Measurements from ENCODE around the gene PLIN5. TPM values are rescaled to one million over a fixed set of nuclear protein-coding genes. Genes with fewer than 3 reads are reported as not detected.

The PLIN5 gene
- total RNA-seq, 1 experiment from 2014 or later = not detected

GRCh38 chr19:4508698-4509097, 26.3 kb downstream of the PLIN5 start:
- Histone ChIP-seq H2AFZ (ENCODE audit: low read length) (no peak overlapping the region), H3K36me3 (ENCODE audit: insufficient read depth, low read length) (no peaks in the 10 kb centered on the region), H3K4me2 (ENCODE audit: low read depth, low read length, poor library complexity, severe bottlenecking) (no peak overlapping the region), H3K9me2 (replicated peaks; ENCODE audit: insufficient read depth, low read length) (no peaks in the 10 kb centered on the region), H3K79me2 (ENCODE audit: low read length) (no peaks in the 10 kb centered on the region), H4K20me1 (ENCODE audit: insufficient read depth, low read depth, low read length) (no peaks in the 10 kb centered on the region), H3K4me3 (ENCODE audit: low read length) (no peak overlapping the region), H3K9ac (ENCODE audit: low read length) (no peak overlapping the region), H3K4me1 (ENCODE audit: low read length) (no peaks in the 10 kb centered on the region), H3K9me3 (ENCODE audit: low read length) (no peaks in the 10 kb centered on the region), H3K27ac (ENCODE audit: low read length) (no peak overlapping the region), H3K27me3 (ENCODE audit: low read length) (no peaks in the 10 kb centered on the region)
- no peak for DNase-seq

- H4K20me1 ChIP-seq (ENCODE audit: insufficient read depth, low read depth, low read length) = no peaks in the 10 kb centered on the region
- H3K27me3 ChIP-seq (ENCODE audit: low read length) = no peaks in the 10 kb centered on the region
- no peak overlapping the region for H3K4me3 ChIP-seq (ENCODE audit: low read length)
- no peaks in the 10 kb centered on the region for H3K9me2 ChIP-seq (replicated peaks; ENCODE audit: insufficient read depth, low read length)
- H2AFZ ChIP-seq (ENCODE audit: low read length) = no peak overlapping the region
- H3K9me3 ChIP-seq (ENCODE audit: low read length) = no peaks in the 10 kb centered on the region
- no peaks in the 10 kb centered on the region for H3K4me1 ChIP-seq (ENCODE audit: low read length)
- no peaks in the 10 kb centered on the region for H3K36me3 ChIP-seq (ENCODE audit: insufficient read depth, low read length)
- H3K79me2 ChIP-seq (ENCODE audit: low read length) = no peaks in the 10 kb centered on the region
- H3K4me2 ChIP-seq (ENCODE audit: low read depth, low read length, poor library complexity, severe bottlenecking) = no peak overlapping the region
- H3K27ac ChIP-seq (ENCODE audit: low read length) = no peak overlapping the region
- H3K9ac ChIP-seq (ENCODE audit: low read length) = no peak overlapping the region
- no peak for DNase-seq
Measured at GRCh38 chr19:4507804-4508203, 27.2 kb downstream of the PLIN5 start.

- Histone ChIP-seq H3K27ac (ENCODE audit: low read length) (no peak overlapping the region), H3K79me2 (ENCODE audit: low read length) (no peaks in the 10 kb centered on the region), H3K9ac (ENCODE audit: low read length) (no peak overlapping the region), H3K4me2 (ENCODE audit: low read depth, low read length, poor library complexity, severe bottlenecking) (no peak overlapping the region), H3K9me2 (replicated peaks; ENCODE audit: insufficient read depth, low read length) (no peaks in the 10 kb centered on the region), H3K27me3 (ENCODE audit: low read length) (no peaks in the 10 kb centered on the region), H3K4me3 (ENCODE audit: low read length) (no peak overlapping the region), H3K9me3 (ENCODE audit: low read length) (no peaks in the 10 kb centered on the region), H4K20me1 (ENCODE audit: insufficient read depth, low read depth, low read length) (no peaks in the 10 kb centered on the region), H2AFZ (ENCODE audit: low read length) (no peak overlapping the region), H3K4me1 (ENCODE audit: low read length) (no peaks in the 10 kb centered on the region), H3K36me3 (ENCODE audit: insufficient read depth, low read length) (no peaks in the 10 kb centered on the region)
- DNase-seq = no peak
Measured at GRCh38 chr19:4507150-4507452, 27.9 kb downstream of the PLIN5 start.

GRCh38 chr19:4506449-4507149, 28.4 kb downstream of the PLIN5 start:
- Histone ChIP-seq H3K36me3 (ENCODE audit: insufficient read depth, low read length) (no peaks in the 10 kb centered on the region), H3K4me3 (ENCODE audit: low read length) (no peak overlapping the region), H2AFZ (ENCODE audit: low read length) (no peak overlapping the region), H3K9ac (ENCODE audit: low read length) (no peak overlapping the region), H3K9me3 (ENCODE audit: low read length) (no peaks in the 10 kb centered on the region), H3K4me2 (ENCODE audit: low read depth, low read length, poor library complexity, severe bottlenecking) (no peak overlapping the region), H3K27me3 (ENCODE audit: low read length) (no peaks in the 10 kb centered on the region), H3K79me2 (ENCODE audit: low read length) (no peaks in the 10 kb centered on the region), H3K9me2 (replicated peaks; ENCODE audit: insufficient read depth, low read length) (no peaks in the 10 kb centered on the region), H4K20me1 (ENCODE audit: insufficient read depth, low read depth, low read length) (no peaks in the 10 kb centered on the region), H3K4me1 (ENCODE audit: low read length) (no peaks in the 10 kb centered on the region), H3K27ac (ENCODE audit: low read length) (no peak overlapping the region)
- DNase-seq = no peak

- Histone ChIP-seq H3K4me1 (ENCODE audit: low read length) (no peaks in the 10 kb centered on the region), H2AFZ (ENCODE audit: low read length) (no peak overlapping the region), H3K36me3 (ENCODE audit: insufficient read depth, low read length) (no peaks in the 10 kb centered on the region), H3K27me3 (ENCODE audit: low read length) (no peaks in the 10 kb centered on the region), H3K9ac (ENCODE audit: low read length) (no peak overlapping the region), H3K4me3 (ENCODE audit: low read length) (no peak overlapping the region), H3K27ac (ENCODE audit: low read length) (no peak overlapping the region), H3K79me2 (ENCODE audit: low read length) (no peaks in the 10 kb centered on the region), H3K9me3 (ENCODE audit: low read length) (no peaks in the 10 kb centered on the region), H3K9me2 (replicated peaks; ENCODE audit: insufficient read depth, low read length) (no peaks in the 10 kb centered on the region), H3K4me2 (ENCODE audit: low read depth, low read length, poor library complexity, severe bottlenecking) (no peak overlapping the region), H4K20me1 (ENCODE audit: insufficient read depth, low read depth, low read length) (no peaks in the 10 kb centered on the region)
- DNase-seq = no peak
Measured at GRCh38 chr19:4505570-4506448, 29.2 kb downstream of the PLIN5 start.

GRCh38 chr19:4504891-4505569, 30.0 kb downstream of the PLIN5 start:
- Histone ChIP-seq H3K9ac (ENCODE audit: low read length) (no peak overlapping the region), H3K9me3 (ENCODE audit: low read length) (no peaks in the 10 kb centered on the region), H3K27ac (ENCODE audit: low read length) (no peak overlapping the region), H4K20me1 (ENCODE audit: insufficient read depth, low read depth, low read length) (no peaks in the 10 kb centered on the region), H3K4me3 (ENCODE audit: low read length) (no peak overlapping the region), H3K4me1 (ENCODE audit: low read length) (no peaks in the 10 kb centered on the region), H3K9me2 (replicated peaks; ENCODE audit: insufficient read depth, low read length) (no peaks in the 10 kb centered on the region), H3K4me2 (ENCODE audit: low read depth, low read length, poor library complexity, severe bottlenecking) (no peak overlapping the region), H3K79me2 (ENCODE audit: low read length) (no peaks in the 10 kb centered on the region), H3K27me3 (ENCODE audit: low read length) (no peaks in the 10 kb centered on the region), H3K36me3 (ENCODE audit: insufficient read depth, low read length) (no peaks in the 10 kb centered on the region), H2AFZ (ENCODE audit: low read length) (no peak overlapping the region)
- DNase-seq = no peak

- H3K36me3 ChIP-seq (ENCODE audit: insufficient read depth, low read length) = no peaks in the 10 kb centered on the region
- no peaks in the 10 kb centered on the region for H4K20me1 ChIP-seq (ENCODE audit: insufficient read depth, low read depth, low read length)
Measured at GRCh38 chr19:4504297-4504701, 30.7 kb downstream of the PLIN5 start.

GRCh38 chr19:4503825-4504170, 31.2 kb downstream of the PLIN5 start:
- H3K4me2 ChIP-seq (ENCODE audit: low read depth, low read length, poor library complexity, severe bottlenecking) = no peak overlapping the region
- no peaks in the 10 kb centered on the region for H3K36me3 ChIP-seq (ENCODE audit: insufficient read depth, low read length)
- H2AFZ ChIP-seq (ENCODE audit: low read length) = no peak overlapping the region
- no peaks in the 10 kb centered on the region for H3K9me3 ChIP-seq (ENCODE audit: low read length)
- no peaks in the 10 kb centered on the region for H3K27me3 ChIP-seq (ENCODE audit: low read length)
- H3K79me2 ChIP-seq (ENCODE audit: low read length) = no peaks in the 10 kb centered on the region
- no peak overlapping the region for H3K9ac ChIP-seq (ENCODE audit: low read length)
- no peaks in the 10 kb centered on the region for H3K4me1 ChIP-seq (ENCODE audit: low read length)
- H3K27ac ChIP-seq (ENCODE audit: low read length) = no peak overlapping the region
- H3K9me2 ChIP-seq (replicated peaks; ENCODE audit: insufficient read depth, low read length) = no peaks in the 10 kb centered on the region
- no peaks in the 10 kb centered on the region for H4K20me1 ChIP-seq (ENCODE audit: insufficient read depth, low read depth, low read length)
- H3K4me3 ChIP-seq (ENCODE audit: low read length) = no peak overlapping the region
- DNase-seq = no peak

More at GRCh38 chr19:4504297-4504701, 30.7 kb downstream of the PLIN5 start:
- Histone ChIP-seq H3K9me2 (replicated peaks; ENCODE audit: insufficient read depth, low read length) (no peaks in the 10 kb centered on the region), H2AFZ (ENCODE audit: low read length) (no peak overlapping the region), H3K79me2 (ENCODE audit: low read length) (no peaks in the 10 kb centered on the region), H3K9ac (ENCODE audit: low read length) (no peak overlapping the region), H3K27ac (ENCODE audit: low read length) (no peak overlapping the region), H3K4me3 (ENCODE audit: low read length) (no peak overlapping the region), H3K27me3 (ENCODE audit: low read length) (no peaks in the 10 kb centered on the region), H3K9me3 (ENCODE audit: low read length) (no peaks in the 10 kb centered on the region), H3K4me1 (ENCODE audit: low read length) (no peaks in the 10 kb centered on the region), H3K4me2 (ENCODE audit: low read depth, low read length, poor library complexity, severe bottlenecking) (no peak overlapping the region)
- DNase-seq = no peak

Measured in Karpas-422 (cell line).